ENCODE data around the gene PANX2.

DNA sequence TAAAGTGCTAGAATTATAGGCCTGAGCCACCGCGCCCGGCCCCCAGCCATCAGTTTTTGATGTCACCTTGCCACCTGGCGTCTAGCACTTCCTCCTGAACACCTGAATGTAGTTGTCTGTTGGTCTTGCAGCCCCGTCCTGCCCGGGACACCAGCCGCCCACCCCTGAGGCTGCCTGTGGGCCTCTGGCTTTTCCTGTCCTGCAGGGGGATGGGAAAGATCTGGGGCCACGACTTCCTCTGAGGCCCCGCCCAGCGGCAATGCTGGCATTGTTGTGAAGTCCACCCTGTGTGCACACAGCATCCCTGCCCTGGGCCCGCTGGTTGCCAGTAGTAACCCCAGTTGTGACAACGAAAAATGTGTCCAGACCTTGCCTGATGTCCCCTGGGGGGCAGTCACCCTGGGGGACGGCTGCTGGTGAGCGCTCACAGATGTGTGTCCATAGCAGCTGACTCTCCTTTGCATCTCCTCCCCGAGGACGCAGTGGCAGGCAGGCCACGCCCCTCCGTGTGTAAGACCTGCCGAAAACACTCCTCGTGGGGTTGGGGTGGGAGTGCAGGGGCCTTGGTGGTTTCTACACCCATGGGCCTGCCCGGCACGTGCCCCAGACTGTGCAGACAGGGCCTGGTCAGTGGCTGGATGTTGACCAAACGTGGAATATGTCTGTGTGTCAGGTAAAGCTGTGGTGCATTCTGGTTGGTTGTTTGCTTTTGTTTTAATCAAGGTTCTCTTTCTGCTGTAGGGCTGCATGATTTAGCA is 37.0 kb downstream of the PANX2 start:
- TF ChIP-seq POLR2A (IDR thresholded peaks at IDR 0.05), result no peak
- TF ChIP-seq, protein P1, sequence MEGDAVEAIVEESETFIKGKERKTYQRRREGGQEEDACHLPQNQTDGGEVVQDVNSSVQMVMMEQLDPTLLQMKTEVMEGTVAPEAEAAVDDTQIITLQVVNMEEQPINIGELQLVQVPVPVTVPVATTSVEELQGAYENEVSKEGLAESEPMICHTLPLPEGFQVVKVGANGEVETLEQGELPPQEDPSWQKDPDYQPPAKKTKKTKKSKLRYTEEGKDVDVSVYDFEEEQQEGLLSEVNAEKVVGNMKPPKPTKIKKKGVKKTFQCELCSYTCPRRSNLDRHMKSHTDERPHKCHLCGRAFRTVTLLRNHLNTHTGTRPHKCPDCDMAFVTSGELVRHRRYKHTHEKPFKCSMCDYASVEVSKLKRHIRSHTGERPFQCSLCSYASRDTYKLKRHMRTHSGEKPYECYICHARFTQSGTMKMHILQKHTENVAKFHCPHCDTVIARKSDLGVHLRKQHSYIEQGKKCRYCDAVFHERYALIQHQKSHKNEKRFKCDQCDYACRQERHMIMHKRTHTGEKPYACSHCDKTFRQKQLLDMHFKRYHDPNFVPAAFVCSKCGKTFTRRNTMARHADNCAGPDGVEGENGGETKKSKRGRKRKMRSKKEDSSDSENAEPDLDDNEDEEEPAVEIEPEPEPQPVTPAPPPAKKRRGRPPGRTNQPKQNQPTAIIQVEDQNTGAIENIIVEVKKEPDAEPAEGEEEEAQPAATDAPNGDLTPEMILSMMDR (IDR thresholded peaks at IDR 0.05), result no peak
